Stimulated activated CD8-positive, alpha-beta memory T cell treated with anti-CD3 and anti-CD28 coated beads, Interleukin-4, amount 100 ng/mL, for 48 hours (primary cell): ENCODE measurements around the gene MEG3.

Source experiments
- DNase-seq: peaks from one replicate; pipeline ENCODE4 v3.0.0-alpha.2; 2020

Gene MEG3

DNA sequence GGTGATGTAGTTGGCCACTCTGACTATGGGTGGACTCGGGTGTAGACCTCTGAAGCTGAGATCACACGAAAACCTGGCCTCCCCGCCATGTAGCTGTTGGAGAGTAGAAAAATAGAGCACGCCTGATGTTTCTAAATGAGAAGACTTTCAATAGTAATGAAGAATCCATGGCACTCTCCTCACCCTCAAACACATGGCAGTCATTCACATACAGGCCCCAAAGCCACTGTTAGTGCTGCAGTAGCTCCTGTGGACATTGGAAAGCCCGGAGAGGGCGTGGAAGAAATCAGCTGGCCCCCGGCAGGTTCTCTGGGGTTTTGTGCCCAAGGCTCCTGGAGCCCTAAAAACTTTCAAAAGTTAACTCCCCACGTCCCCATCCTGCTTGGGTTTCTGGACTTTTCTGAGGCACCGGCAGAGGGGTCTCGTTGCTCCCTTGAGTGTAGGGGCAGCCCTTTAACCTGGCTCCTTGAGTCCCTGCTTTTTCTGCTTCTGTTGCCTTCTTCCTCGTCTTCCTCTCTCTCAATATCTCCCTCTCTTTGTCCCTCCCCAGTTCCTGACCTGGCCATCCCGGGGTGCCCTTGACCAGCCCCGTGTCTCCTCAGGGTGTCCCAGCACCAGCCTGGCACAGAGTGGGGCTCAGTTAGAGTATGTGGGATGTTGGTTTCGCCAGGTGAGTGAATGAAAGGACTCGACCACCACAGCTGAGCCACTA, 8.3 kb downstream of the MEG3 start:
- DNase-seq, result no peak

DNA sequence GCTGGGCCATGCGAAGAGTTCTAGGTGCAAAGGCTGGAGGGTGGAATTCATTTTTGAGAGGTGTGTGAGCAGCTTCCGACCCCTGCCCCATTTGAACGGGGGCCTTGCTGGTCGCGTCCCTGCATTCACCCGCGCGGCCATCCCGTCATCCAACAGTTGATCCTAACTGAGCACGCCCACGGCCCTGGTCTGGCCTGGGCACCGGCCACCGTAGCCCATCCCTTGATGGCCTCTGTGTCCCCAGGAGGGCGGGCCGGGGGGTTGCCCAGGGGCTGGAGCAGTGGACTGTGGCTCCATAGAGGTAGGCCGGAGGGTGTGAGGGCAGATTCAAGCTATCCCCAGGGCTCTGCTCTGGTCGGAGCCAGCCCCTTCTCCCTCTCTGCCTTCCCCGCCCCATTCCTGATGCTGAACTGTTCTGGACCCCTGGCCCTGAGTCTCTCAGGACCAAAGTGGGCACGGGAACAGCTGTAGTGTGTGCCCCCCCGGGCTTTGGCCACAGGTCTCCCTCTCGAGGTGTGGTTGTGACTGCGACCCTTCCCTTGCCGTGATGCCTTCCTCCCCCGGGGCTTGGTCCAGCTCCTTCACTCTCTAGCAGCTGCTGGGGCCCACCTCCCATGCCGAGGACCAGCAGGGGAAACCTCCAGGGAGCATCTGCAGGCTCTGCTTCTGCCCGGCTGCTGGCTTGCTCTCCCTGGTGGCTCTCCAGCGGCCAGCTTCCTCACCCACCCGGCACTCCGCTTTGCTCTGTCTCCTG, 9.1 kb downstream of the MEG3 start:
- DNase-seq, result no peak

DNA sequence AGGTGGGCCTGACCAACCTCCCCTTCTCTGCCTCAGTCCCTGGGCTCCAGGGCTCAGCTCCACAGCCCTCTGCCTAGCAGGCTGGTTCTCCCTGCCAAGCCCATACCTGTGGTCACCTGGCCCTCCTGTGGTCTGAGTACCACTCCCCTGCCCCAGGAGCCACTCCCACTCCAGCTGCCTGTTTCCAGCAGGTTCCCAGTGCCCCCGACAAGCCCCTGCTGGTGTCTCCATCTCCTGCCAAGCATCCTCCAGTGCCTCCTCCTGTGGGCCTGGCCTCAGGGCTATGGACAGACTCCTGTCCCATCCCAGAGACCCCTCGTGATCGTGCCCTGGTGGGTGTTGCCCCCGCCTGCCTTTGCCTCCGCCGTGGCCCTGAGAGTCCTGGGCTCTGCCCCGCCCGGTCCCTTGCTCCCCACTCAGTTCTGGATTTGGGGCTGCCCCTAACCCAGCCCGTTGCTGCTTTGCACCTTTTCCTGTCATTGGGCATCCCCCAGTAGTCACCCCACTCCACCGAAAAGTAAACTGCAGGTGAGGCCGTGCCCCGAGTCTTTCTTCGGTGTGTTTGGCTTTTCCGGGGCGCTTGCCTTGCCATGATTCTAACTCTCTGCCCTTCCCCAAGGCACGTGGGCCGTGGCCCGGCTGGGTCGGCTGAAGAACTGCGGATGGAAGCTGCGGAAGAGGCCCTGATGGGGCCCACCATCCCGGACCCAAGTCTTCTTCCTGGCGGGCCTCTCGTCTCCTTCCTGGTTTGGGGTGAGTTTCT, 9.8 kb downstream of the MEG3 start:
- DNase-seq, result no peak

DNA sequence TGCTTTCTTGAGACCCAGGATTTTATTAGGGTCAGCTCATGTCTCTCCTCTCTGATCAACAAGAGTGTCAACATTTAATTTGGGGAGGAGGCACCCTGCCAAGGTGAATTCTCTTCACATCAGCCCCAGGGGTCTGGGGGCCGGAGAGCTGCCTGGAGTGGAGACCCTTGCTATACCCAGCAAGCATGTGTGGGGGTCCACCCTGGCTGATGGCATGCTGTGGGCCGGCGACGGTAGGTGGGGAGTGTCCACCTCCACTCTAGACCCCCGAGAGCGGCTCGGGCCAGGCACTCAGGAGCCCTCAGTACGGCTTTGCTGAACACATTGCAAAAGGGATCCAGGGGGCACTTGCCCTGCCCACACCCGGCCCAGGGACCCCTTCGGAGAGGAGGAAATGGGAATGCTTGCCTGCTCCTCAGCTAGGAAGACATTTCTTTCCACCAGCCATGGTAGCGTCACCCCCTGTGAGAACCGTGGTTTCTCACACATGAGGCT, 10.4 kb downstream of the MEG3 start:
- no peak for DNase-seq

DNA sequence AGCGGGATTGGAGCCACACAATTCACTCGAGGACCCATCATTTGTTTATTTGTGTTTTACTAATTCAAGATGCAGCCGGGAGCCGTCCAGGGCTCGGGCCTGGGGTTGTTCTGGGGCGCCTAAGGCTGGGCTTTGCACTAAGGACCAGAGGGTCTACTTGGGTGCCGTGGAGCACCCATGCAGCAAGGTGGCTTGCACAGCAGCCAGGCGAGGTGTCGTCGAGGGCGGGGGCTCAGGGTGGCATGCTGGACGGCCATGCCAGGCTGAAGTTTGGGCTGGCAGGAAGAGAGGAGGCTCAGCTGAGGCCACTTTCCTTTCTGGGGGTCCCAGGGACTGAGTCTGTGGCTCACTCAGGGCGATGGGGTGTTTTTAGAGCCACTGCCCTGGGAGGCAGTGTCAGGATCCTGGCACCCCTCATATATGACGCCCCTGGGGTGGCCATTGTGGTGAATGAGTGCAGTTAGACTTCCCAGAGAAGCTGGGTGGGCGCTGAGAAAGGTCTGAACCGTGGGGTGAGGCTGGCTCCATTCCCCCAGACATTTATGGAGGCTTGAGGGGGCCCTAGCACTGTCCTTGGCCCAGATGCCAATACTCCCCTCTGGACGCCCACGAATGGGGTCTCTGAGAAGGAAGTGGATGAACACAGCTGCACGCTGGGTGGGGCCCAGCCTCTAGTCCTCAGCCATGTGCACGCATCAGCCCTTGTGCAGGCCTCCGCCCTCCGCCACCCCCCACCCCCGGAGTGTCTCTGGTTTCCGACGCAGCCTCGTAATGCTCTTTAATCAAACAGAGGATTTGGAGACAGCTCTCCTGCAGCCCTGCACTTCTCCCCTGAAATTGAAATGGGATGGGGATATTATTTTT, 11.3 kb downstream of the MEG3 start:
- DNase-seq, result no peak

DNA sequence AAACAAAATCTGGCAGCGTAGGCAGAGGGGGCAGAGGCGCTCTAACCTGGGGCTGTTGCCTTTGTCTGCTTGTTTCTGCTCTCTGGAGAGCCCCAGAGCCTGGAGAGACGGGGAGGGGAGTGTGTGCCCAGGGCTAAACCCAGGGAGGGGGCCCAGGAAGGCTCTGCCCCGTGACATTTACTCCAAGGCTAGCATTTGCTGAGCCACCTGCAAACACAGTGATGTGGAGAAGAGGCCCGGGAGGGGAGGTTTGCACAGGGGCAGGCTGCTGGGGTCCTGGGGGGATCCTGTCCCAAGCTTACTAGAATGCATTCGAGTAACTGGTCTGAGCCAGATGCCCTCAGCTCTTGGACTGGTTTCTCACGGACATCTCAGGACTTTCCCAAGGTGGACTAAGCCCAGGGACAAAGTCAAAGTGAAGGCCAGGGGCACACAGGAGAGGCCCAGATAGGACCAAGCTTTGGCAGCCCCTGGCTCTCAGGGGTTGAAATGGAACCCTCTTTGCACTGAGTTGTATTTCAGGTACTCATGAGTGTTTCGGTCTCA, 12.0 kb downstream of the MEG3 start:
- DNase-seq, result no peak

DNA sequence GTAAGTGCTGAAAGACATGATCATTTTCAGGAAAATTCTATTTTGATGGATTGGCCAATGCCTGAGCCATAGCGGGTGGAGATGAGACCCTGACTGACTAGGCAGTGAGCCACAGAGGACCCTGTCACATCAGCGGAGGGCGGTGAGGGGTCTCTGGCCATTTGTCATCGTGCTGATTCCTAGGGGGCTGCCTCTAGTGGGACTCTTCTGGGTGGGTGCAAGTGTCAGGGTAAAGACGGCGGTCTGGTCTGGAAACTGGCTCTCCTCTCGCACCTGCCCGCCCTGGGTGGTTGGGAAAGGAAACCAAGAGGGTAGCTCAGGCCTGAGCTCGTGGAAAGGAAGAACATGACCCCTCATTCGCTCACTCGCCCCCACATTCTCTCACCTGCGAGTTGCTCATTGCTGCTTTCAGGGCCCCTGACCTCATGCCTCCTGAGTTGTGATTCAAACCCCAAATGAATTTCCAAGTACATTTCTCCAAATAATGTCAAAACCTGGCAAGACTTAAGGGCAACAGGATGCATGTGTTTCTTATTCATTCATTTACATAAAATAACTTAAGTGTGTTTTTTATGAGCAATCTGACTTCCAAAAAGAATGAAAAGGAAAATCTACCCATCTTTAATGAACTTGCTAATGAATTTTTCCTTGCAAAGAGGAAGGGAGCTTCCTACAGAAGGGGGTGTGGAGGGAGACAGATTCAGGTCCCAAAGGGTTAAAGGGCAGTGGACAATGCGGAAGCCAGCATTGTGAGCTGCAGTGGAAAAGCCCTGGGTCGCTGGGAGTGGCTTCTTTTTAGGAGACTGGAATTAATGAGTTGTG, 12.8 kb downstream of the MEG3 start:
- no peak for DNase-seq

DNA sequence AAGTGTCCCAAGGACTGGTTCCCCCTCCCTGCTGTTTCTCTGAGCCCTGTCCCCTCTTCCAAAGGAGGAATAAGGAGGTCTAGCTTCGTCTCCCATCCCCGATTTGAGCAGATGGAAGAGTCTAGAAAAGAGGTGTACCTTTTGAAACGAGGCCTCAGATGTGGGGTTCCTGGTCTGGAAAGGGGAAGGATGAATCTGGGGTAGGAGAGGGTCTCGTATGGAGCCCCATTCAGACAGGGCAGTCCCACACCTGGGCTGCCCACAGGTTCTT, 13.3 kb downstream of the MEG3 start:
- DNase-seq, result no peak

DNA sequence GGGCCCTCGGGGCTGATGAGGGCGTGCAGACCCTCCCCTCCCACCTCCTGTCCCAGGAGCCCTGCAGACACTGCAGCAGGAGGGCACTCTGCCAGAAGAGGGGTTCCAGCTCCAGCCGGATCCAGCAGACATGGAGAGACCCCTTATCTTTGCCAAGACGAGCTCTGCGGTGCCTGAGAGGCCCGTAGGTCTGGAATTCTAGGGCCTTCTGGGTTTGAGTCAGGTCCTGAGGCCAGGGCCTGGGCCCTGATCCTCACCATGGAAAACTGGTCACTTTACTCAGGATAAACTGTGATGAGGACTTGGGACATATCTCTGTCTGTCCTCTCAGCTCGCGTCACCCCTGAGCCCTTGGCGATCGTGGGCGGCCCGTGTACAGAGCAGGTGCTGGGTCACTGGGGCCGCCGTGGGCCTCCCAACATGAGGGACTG, 13.8 kb downstream of the MEG3 start:
- no peak for DNase-seq

DNA sequence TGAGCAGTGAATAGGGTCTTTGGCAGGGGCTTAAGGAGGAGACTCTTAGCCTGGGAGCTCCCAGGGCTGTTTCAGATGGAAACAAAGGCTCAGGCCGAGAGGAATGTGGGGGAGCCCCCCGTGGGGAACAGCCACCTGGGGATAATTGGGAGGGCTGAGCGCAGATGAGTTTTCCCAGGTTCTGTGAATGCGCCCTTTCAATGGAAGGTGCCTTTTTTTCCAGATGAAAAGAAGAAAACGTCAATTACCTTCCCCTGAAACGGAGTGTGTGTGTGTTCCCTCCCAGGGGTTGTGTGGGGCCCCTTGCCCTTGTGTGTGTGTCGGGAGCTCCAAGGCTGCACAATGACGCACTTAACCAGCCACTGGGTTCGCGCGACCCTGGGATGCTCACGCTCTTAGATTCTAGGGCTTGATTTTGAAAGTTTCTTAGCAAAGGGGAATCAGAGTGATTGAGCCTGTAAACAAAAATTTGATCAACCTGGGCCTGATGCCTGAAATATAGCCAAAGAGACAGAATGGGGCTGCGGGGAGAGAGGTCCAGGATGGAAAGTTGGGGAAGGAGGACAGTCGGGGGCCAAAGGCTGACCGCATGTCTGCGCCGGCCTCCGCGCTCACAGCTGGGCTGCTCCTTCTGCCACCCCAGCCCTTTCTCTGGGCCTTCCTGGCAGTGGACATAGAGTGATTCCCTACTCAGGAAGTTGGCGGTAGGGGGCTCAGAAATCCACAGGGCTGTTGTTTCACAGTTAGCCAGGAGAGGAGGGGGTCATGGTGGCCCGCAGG, 14.6 kb downstream of the MEG3 start:
- DNase-seq, result no peak

DNA sequence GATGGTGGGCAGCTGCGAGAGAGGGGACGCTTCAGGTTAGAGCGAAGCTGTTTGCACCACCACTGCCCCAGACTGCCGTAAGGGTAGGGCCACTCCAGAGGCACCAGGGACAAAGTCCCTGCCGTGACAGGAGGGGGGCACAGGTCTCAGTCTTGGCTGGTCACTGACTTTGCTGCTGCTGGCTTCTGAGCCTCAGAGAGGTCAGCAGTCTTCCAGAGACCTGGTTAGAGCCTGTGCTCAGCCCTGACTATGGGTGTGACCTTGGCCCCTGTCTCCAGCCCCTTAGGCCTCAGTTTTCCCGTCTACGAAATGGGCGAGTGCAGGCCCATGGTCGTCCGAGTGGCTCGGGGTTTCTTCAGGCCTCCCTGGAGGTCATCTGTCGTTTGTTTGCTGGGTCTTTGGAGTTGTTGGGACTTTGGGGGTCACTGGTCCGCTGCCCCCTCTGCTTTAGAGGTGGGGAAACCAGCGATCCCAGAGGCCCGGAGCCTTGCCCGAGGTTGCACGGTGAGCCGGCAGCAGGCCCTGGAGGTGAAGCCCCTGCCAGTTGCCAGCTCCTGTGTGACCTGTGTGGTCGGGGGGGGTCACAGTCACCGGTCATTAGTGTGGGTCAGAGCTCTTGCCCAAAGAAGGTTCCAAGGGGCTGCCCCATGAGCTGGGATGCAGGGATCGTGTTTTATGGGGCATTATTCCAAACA, 15.3 kb downstream of the MEG3 start:
- DNase-seq, result no peak

DNA sequence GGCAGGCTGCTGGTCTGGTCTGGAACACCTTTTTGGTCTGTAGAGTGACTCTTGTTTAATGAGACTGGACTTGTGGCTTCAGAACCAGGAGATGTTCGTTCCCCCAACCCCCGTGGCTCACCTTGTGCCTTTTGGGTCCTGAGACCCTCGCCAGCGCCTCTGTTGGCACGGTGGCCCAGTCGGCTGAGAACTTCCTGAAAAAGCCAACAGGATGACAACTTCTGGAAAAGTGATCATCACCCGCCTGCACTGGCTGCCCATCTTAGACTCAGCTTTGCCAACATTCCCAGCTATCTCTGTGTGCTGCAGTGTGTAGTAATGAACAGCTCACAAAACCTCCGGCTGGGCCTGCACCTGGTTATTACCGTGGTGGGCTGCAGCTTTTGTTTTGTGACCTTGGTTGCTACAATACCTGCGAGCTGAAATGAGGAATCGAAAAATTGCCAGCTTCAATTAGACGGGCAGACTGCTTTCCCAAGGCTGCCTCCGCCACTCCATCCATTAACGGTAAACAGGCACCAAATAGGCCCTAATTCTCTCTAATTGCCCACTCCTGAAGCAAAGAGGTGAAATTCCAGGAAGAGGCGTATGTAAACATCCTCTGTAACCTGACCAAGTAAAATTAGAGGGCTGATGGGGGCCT, 16.0 kb downstream of the MEG3 start:
- DNase-seq, result no peak

DNA sequence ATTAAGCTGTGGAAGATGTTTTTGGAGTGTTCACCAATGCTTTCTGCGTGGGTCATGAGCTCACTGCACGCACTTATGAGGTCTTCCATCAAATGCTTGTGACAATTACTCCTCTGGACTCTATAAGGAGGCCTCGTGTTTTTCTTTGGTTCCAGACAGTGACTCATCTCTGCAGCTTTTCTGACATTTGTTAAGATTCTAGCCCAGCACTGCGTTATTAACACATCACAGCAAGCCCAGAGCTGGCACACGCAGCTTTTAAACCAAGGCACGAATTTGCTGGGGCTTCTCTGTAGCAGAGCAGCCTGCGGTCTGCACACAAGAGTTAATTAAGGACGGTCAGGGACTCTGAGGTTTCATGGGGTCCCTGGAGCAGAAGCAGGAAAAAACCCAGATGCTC, 16.9 kb downstream of the MEG3 start:
- no peak for DNase-seq

DNA sequence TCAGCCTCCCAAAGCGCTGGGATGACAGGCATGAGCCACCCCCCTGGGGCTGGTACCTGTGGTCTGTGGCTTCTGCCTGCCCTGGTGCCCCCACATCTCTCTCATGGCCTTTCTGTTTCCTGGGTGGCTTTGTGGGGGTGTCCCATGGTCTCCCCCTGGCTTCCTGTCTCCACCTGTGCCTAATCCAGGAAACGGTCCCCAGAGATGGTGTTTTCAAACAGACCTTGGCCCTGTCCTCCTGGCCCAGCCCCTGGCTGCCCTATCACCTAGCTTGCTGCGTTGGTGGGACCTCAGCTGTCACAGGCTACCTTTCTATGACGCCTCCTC, 18.1 kb downstream of the MEG3 start:
- DNase-seq, result no peak

DNA sequence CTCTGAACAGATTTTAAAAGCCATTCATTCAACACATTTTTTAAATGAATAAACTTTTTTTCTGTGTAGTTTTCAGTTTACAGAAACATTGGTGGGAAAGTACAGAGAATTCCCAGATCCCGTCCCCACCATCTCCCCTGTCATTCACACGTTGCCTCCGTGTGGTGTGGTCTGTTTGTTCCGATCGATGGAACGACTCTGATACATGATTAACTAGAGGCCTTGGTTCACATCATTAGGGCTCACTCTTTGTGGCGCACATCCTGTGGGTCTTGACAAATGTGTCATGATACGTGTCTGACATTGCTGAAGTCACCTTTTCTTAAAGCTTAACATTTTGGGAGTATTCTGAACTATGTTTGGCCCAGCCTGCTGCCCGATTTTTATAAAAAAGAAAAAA, 18.5 kb downstream of the MEG3 start:
- no peak for DNase-seq

DNA sequence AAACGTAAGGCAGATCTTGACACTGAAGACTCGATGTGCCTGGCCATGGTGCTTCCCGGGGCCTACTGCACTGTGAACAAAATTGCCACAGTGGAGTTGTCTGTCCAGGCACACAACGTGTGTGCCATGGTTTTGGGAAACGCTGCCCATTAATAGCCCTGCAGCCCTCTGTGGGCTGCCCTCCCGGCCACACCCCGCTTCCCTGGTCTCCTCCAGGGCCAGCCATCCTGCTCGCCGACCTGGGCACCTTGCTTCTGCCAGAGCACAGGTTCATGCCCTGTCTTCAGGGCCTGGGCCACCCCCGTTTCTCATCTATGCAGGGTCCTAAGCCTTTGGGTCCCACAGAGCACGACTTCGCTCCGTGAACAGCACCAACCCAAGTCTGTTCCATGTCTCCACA, 18.9 kb downstream of the MEG3 start:
- DNase-seq, result no peak

DNA sequence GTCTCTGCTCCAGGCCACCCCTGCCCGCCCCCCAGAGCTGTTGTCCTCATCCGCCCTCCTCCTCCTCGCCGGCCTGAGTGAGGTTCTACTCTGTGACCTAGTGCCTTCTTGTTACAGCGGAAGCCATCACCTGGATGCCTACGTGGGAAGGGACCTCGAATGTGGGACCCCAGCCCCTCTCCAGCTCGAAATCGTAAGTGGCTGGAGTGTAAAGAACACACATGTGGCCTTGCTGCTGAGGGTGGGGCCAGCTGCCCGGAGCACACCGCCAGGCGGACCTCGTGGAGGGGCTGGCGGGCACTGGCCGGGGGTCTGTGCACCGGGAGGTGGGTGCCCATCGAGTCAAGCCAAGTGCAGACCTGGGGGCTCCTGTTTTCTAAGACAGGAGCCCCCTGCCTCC, 19.4 kb downstream of the MEG3 start:
- no peak for DNase-seq

DNA sequence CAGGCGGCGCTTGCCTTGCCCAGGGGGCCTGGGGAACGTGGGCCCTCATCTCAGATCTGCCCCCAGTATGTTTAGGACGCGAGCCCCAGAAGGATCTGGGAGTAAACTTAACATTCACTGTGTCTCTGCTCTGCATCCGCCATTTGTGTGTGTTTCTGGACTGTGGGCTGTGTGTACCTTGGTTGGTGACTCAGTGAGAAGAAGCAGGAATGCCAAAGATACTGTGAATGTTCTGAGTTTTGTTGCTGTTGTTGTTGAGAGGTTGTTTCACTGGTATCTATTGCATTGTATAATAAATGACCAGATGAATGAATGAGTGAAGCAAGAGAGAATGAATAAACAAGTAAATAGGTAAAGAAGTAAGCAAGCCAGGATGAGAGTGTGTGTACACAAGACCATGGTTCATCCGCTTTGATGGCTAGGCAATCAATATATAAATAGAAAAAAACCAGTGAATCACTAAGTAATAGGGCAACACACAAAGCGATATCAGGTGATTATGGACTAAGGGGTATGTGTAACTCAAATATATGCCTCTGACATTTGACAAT, 20.5 kb downstream of the MEG3 start:
- no peak for DNase-seq

DNA sequence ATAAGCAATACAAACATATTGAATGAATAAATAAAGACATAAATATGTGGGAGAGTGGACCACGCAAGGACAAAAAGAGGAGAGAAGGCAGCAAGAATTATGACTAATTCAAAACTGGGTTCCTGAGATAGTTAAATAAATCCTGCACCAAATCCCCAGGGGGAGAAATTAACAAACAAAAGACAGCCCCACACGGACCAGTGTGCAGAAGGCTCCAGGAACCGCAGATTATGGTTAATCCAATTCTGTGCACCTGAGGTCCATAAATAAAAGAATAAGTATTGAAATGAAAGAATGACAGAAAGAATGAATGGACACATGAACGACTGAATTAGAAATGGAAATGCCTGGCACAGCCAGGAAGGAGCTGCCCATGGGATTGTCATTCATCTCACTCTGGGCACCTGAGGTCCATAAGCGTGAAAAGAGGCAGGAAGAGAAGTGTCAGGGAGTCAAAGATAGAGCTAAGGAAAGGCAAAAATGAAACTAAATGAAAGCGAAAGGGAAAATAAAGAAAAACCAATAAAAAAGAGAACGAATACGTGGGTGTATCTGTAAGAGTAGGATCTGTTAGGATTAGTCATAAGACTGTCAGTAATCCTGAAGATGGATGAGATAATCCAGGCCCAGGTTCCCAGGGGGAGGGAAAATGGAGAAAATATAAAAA, 23.3 kb downstream of the MEG3 start:
- DNase-seq, result no peak
